NCI-H526 (cell line): ENCODE measurements around the gene NEUROG1.
A peak's percentile ranks its signal among the peaks of the same experiment; 100 is the strongest.
"Not testable (repeated sequence)": the region's sequence is repeated elsewhere in the genome, so short reads cannot be mapped to it uniquely, and the experiment has no call there.

Experiments
- DNase-seq, 2 experiments: peaks; one replicate each; lab custom pipeline; 2025; lab: John Stamatoyannopoulos, UW

Gene NEUROG1

DNA sequence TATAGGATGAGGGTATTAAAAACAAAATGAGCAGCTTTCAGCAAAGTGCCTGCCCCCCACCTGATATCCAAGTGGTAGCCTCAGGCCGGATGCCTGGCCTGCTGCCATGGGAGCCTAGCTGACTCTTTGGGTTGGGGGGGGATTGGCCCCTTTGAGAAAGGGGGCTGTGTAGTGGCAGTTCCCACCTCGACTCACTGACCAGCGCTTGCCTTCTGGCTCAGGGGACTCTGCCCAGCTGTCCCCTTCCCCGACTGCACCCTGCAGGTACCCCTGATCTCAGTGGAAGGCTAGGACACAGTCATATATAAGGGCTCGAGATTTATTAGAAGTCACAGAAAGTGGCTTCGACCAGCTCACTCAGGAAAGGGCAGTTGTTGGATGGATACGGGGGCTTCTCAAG lies 1.5 kb upstream of the NEUROG1 start:
- no peak for DNase-seq

DNA sequence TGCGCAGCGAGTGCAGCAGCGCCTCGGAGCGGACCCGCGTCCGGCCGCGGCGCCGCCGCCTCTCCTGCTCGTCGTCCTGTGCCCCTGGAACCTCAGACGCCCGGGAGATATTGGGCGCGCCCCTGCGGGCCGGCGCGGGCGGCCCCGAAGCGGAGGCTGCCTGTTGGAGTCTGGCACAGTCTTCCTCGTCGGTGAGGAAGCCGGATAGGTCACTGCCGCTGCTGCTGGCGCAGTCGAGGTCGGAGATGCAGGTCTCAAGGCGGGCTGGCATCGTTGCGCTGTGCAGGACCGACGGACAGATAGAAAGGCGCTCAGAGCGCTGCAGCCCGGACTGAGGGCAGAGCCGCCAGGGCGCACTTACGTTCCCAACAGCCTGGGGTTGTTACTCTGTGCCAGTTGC lies 344 bp downstream of the NEUROG1 start:
- peak in 1 of 2 experiments; percentile 60 for DNase-seq

DNA sequence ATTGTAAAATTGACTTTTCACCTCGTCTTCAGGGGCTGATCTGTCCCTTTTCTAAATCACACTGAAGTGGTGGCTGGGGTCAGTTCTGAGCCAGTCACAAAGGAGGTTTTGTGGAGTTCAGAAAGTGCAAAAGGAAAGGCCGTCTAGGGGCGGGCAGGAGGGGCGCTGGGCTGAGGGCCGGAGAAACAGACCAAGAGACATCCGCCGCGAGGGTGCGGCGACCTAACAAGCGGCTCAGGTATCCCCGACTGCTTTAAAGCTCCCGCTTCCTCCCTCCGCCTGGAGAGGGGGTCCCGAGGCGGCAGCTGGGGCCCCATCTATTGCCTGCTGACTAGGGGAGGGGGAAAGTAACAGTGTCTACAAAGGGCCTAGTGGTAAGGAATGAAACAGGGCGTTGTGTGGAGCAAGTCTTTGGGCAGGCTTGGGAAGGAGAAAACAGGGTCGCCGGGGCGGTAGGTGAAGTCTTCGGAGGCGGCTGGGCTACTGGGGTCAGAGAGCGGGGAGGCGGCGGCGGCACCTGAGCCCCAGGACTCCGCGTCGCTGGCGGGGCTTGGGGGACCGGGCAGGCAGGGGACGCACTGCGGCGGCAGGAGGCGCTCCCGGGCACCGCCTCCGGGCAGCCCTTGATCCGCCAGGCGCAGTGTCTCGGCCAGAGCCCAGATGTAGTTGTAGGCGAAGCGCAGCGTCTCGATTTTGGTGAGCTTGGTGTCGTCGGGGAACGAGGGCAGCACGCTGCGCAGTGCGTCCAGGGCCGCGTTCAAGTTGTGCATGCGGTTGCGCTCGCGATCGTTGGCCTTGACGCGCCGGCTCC lies 950 bp downstream of the NEUROG1 start:
- peak in 1 of 2 experiments; percentile 60 for DNase-seq

DNA sequence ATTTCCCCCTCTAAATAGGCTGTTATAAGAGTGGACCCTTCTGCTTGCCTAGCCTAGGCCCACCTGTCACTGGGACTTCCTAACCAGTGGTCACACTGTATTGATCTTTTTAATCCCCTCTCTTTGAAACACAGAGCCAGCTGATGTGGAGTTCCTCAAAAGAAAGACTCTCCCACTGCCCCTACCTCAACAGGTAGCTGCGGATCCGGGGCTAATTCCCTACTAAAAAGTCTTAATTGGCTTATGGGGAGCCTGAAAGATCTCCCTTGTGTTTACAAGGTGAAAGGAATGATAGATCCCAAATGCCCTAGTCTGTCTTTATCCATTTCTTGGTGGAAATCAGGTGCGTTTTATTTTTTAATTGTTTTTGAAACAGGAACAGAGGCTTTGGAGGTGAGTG lies 2.0 kb downstream of the NEUROG1 start:
- no peak for DNase-seq

DNA sequence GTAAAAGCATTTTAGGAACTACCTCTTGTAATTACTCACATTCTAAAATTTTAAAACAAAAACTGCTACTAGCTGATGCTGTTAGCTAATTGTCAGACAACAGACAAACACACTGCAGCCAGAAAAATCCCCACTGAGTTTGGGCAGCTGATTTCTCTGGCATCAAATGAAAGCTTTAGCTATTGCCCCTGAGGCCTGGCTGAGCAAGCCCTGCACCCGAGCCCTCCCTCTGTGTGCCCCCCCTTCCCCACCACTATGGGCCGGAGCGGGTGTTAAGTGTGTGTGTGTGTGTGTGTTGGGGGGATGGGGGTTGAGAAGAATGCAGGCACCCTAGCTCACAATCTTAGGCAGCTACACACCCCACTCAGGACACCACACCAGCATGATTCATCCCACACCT lies 2.4 kb downstream of the NEUROG1 start:
- no peak for DNase-seq

DNA sequence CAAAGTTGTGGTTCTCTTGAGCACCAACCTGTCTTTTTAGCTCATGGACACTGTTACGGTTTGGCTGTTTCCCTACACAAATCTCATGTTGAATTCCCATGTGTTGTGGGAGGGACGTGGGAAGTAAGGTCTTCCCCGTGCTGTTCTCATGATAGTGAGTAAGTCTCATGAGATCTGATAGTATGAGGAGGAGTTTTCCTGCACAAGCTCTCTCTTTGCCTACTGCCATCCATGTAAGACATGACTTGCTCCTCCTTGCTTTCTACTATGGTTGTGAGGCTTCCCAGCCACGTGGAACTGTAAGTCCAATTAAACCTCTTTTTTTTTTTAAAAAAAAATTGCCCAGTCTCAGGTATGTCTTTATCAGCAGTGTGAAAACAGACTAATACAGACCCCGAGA lies 6.2 kb downstream of the NEUROG1 start:
- not testable (repeated sequence) for DNase-seq

DNA sequence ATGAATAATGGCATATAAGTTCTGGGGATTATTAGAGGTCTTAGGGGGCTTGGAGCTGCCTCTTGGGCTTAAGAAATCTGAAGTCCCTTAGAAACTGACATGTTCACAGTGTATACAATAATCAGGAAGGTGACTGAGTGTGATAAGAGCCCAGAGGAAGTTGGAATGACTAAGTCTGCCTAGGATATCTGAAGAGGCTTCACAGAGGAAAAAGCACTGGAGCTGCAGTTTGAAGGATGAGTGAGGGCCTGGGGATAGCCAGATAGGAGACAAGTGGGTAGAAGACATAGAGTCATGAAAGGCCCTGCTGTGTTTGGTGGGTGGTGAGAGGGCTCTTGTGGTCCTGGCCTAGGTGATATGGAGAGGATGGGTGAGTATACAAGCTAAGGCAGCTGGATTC lies 8.8 kb downstream of the NEUROG1 start:
- no peak for DNase-seq

DNA sequence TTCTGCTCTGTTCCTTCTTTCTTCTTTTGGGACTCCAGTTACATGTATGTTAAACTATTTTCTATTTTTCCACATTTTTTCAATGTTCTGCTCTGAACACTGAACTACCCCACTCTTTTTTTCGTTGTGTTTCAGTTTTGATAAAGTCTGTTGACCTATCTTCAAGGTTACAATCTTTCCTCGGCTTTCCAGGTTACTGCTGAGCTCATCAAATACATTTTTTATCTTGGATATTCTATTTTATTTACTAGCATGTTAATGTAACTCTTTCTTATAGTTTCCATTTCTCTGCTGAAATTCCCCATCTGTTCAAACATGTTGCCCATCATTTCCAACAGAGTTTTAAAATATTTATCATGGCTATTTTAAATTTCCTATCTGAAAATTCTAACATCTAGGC lies 13.8 kb downstream of the NEUROG1 start:
- DNase-seq: no peak

DNA sequence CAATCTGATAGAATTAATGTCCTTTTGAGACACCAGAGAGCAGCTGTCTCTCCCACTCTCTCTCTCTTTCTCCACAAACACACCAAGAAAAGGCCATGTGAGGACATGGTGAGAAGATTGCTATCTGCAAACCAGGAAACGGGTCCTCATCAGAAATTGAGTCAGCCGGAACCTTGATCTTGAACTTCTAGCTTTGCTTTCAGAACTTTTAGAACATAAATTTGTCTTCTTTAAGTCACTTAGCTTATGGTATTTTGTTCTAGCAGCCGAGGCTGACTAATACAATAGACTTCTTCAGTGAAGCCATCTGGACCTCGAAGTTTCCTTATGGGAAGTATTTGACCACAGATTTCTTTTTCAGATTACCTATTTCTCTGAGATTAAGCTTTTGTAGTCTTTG lies 18.1 kb downstream of the NEUROG1 start:
- no peak for DNase-seq

DNA sequence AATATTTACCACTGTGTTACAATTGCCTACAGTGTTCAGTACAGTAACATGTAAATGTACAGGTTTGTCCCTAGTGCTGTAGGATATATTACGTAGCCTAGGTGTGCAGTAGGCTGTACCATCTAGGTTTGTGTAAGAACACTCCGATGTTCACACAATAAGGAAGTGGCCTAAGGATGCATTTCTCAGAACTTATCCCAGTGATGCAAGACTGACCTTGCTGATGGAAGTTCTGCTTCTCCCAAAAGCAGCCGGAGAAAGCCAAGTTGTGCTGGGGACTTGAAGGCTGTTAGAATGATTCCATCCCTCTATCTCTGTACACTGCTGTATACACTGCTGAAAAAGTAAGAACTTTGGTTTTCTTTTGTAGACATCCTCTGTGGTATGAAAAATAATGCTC lies 21.6 kb downstream of the NEUROG1 start:
- DNase-seq: peak; percentile 3 to 15

DNA sequence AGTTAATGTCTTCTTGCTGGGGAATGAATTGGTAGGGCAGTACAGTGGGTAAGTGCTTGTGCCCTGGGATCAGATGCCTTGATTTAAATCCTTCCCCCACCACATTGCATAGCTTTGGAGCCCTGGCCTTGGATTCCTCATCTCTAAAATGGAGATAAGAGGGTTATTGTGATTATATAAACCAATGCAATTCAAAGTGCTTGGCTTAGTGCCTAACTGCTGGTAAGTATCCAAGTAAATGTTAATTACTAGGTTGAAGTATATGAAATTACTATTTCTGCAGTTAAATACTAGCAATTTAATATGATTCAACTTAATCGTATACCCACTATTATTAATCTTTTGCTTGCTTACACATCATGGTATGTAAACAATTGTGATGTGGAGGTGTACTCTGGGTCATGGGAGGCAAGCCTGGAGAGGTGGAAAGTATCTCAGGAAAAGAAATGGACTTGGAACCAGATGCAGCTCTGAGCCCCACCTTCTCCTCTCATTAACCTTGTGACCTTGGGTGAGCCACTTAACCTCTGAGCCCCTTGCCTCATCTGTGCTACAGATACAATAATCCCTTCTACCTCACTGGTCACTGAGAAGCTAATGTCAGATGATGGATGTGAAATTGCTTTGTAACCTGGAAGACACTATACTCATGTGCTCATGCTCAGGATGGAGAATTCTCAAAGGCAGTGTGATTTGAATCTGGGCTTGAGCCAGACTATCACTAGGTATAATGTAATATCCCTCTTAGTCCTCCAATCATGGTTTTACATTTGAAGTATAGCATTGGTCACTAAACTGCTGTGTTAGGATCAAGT lies 23.8 kb downstream of the NEUROG1 start:
- no peak for DNase-seq

DNA sequence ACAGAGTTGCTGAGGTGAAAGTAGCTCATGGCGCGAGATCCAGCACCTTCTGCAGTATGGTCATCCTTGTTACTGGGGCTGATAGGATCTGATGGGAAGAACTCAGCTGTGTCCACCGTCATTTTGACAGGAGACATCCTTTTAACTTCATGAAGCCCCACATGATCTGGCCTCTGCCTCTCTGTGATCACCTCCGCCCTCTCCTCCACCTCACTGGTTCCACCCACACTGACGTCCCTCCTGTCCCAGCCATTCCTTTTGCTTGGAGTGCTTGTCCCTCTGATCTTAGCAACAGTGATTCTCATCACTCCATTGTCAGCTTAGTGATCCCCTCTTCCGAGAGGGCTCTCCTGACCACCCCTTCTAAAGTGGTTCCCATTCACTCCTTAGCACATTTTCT lies 25.8 kb downstream of the NEUROG1 start:
- DNase-seq: no peak

DNA sequence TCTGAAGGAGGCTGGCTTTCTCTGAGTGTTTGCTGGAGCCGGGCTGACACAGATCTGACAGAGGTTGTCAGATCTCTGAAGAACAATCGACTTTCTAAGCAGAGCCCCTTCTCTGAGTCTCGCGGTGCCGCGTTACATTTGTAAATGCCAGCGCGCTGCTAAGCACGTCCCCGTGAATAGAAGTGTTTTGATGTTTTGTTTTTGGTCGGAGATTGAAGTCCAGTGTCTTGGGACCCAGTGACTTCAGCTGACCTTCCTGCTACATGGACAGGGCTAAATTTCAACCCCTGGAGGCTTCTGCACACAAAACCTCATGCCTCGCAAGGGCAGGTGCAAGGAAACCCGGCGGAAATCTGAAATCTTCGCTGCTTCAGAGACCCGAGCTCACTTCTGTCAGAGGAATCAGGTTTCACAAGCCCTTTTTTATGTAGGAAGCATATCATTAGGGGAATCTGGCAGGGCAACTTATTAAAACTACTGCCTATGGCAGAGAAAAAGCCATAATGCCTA lies 27.2 kb downstream of the NEUROG1 start:
- peak in 1 of 2 experiments; percentile 3 for DNase-seq

DNA sequence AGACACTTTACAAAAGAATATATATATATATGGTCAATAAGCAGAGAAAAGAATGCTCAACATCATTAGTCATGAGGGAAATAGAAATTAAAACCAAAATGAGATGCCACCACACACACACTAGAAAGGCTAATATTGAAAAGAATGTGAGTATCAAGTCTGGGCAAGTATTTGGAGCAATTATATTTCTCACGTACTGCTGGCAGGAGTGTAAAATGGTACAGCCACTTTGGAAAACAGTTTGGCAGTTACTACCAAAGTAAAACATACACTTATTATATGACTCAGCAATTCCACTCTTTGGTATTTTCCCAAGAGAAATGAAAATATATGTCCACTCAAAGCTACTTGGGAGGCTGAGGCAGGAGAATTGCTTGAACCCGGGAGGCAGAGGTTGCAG lies 29.8 kb downstream of the NEUROG1 start:
- DNase-seq: no peak

DNA sequence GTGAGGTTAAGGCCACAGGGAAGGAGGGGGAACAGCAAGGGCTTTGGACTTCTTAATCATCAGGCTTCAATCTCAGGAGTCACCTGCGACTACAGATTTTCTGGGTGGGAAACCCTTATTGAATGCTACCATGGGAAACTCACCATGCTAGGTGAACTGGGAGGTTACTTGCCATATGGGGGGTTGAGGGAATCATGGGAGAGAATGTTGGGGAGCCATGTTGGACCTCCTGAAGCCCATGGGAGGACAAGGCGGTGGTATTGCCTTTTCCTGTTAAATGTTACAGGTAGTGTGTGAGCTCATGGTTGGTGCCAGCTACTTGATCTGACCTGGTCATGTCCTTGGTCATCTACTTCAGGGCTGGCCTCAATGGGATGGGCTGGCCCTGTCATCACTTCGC lies 31.4 kb downstream of the NEUROG1 start:
- no peak for DNase-seq

DNA sequence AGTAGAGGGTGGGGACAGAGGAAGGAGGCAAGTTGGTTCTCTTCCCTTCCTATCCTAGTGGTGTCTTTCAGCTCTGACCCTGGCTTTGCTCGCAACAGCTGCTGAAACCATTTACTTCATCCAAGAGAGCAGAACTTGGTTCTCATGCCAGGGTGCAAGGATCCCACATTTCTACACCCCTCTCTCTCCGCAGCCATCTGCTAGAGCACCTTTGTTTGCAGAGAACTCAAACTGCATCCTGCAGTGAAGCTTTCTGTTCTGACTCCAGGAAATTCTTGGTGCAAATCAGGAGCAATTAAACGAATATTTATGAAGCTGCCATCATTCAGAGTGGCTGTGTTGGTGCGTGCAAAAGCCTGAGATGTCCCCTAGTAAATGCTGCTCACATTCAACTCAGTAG lies 31.9 kb downstream of the NEUROG1 start:
- no peak for DNase-seq

DNA sequence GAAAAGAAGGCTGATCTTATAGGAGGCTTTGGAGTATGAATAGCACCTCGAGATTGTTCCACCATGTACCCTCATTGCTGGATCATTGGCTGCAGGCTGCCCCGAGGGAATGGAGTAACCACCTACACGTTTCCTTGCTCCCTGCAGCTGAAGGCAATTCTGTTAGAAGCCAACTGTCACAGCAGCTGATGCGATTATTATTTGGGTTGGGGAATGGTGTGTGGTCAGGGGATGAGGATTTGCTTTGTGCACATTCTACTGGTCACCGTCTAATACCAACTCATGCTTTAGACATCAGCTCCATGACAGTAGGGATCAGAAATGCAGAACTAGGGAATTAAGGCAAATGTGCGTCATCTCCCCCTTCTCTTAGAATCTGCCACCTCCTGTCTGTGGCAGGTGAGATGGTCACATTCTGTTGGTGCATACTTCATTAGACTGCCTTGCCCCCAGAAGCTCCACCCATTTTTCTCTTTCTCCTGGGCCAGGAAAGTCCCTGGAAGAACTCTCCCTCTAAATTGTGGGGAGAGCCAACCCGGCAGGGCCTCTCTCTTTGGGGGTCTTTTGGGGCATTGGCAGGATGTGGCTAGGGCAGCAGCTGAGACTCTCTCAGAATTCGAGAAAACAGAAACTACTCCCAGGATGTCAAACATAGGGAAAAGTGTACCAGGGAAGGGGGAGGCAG lies 32.8 kb downstream of the NEUROG1 start:
- DNase-seq: no peak

DNA sequence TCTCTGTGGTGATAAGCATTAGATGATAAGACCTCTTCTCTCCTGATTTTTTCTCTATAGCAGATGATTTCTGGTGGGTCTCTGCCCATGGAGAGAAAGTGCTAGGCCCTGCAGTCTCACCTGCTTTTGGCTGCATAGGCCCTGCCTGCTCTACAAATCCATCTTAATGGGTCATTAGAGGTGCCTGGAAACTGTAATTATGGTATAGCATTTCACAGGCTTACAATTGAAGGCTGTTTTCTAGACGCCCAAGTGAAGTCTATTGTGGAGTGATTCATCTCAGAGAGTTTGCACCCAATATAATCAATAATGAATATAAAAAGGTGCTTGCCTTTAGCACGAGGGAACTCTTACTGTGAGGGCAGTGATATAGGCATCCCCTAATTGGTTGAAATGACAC lies 33.8 kb downstream of the NEUROG1 start:
- no peak for DNase-seq

DNA sequence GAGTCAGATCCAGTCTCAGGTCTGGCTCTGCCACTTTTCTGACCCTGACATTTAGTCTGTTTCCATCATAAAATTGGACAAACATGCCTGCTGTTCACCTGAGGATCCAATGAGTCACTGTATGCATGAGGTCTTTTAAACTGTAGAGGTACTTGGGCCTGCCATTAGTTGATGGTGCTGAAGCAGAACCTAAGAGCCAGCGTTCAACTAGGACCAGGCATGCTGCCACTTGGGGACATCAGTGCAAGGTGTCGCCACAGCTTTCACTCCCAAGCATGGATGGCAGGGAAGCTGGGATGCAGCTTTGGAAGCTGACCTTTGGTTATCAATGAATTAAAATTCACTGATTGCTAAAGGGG lies 37.1 kb downstream of the NEUROG1 start:
- DNase-seq: no peak

DNA sequence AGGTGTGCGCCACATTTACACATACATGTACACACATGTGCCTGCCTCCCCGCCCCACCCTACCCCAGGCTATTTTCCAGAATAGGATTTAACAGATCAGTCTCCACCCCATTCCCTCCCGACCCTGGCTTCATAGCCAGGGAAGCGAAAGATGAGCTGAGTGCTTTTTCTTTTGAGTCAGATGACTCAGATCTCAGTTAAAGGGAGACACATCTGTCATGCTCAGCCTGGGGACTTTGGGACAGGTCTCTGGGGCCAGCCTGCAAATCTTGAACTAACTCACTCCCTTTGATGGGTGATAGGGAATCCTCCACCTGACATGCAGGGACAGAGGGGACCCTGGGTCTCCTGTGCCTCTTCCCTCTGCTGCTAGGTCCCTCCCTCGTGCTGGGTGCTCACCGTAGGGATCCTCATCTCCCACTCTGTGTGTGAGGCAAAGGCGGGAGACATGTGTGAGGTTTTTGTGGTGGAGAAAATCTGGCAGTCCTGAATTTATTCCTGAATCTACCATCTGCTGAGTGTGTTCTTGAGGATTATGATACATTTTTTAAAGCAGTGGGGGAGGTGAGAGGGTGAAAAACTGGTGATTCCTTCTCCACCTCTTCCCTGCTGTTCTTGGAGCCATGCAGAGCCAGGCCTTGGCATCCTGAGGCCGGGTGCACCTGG lies 37.7 kb downstream of the NEUROG1 start:
- DNase-seq: no peak

DNA sequence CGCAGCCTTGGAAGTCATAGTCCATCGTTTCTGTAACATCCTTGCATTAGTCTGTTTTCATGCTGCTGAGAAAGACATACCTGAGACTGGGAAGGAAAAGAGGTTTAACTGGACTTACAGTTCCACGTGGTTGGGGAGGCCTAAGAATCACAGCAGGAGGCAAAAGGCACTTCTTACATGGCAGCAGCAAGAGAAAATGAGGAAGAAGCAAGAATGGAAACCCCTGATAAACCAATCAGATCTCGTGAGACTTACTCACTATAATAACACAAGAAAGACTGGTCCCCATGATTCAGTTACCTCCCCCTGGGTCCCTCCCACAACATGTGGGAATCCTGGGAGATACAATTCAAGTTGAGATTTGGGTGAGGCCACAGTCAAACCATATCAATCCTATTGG lies 40.2 kb downstream of the NEUROG1 start:
- DNase-seq: not testable (repeated sequence)

DNA sequence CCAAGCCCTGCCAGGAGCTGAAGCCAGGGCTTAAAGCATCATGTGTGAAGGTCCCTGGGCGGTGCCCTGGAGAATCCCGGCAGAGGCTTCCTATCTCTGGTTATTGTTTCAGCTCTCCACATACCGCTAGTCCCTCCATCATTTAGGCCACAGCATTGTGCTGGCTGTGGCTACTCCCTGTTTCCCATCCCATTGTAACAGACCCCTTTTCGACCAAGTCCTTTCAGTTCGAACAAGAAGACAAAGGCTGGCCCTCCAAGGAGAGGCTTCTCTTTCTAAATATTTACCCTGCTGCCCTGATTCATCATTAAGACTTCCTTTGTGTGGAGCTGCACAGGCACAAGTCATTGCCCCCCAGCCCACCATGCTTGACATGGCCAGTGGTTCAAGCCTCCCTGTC lies 41.6 kb downstream of the NEUROG1 start:
- no peak for DNase-seq
